ENCODE measurements around the gene TAF4.
A peak's percentile ranks its signal among the peaks of the same experiment; 100 is the strongest.

- TF ChIP-seq CTCF (tag by site-specific recombination; IDR thresholded peaks at IDR 0.05): no peak
- TF ChIP-seq ZNF549 (tag by site-specific recombination; IDR thresholded peaks at IDR 0.05): no peak
- no peak for TF ChIP-seq ZNF23 (tag by site-specific recombination; IDR thresholded peaks at IDR 0.05; ENCODE audit: borderline replicate concordance)
- 0 out of 2 replicates have a peak, but pooled peaks have one; percentile 2 for TF ChIP-seq ZNF335 (tag by site-specific recombination; conservative IDR thresholded peaks at IDR 0.05)
- TF ChIP-seq ZNF704 (tag by site-specific recombination; IDR thresholded peaks at IDR 0.05): no peak
- no peak for TF ChIP-seq OVOL3 (tag by site-specific recombination; IDR thresholded peaks at IDR 0.05)
- no peak for TF ChIP-seq ZNF274 (IDR thresholded peaks at IDR 0.05; ENCODE audit: low read length)
- TF ChIP-seq ZNF274 (tag by site-specific recombination; IDR thresholded peaks at IDR 0.05; ENCODE audit: borderline replicate concordance): no peak
- TF ChIP-seq ZNF19 (tag by site-specific recombination; IDR thresholded peaks at IDR 0.05; ENCODE audit: low read depth): no peak
These were observed 109.8 kb downstream of the TAF4 start for GRCh38 chr20:61955668-61956395.

Data from HEK293 (cell line).